Keratinocyte (primary cell): Measurements from ENCODE around the gene MAP3K10.

ENCODE experiments used
- EZH2 ChIP-seq: IDR thresholded peaks from one replicate; pipeline ENCODE4 v1.6.1; 2012; ENCODE audit warnings: inconsistent platforms, mild to moderate bottlenecking, low read length, moderate library complexity
- TF ChIP-seq, protein P1 (sequence below), 3 experiments: IDR thresholded peaks in 1 of 3; conservative IDR thresholded peaks in 1 of 3; optimal IDR thresholded peaks in 1 of 3; 2 replicates in 2 of 3; 3 replicates in 1 of 3; pipeline versions ENCODE3 to v1.5.1; 2011; ENCODE audit warnings: low read length in 3 of 3, mild to moderate bottlenecking in 3 of 3, moderate library complexity in 2 of 3, control low read depth in 1 of 3, inconsistent platforms in 1 of 3; ENCODE audit not compliant: insufficient read depth in 2 of 3; ENCODE audit errors: extremely low read depth in 1 of 3

DNA sequence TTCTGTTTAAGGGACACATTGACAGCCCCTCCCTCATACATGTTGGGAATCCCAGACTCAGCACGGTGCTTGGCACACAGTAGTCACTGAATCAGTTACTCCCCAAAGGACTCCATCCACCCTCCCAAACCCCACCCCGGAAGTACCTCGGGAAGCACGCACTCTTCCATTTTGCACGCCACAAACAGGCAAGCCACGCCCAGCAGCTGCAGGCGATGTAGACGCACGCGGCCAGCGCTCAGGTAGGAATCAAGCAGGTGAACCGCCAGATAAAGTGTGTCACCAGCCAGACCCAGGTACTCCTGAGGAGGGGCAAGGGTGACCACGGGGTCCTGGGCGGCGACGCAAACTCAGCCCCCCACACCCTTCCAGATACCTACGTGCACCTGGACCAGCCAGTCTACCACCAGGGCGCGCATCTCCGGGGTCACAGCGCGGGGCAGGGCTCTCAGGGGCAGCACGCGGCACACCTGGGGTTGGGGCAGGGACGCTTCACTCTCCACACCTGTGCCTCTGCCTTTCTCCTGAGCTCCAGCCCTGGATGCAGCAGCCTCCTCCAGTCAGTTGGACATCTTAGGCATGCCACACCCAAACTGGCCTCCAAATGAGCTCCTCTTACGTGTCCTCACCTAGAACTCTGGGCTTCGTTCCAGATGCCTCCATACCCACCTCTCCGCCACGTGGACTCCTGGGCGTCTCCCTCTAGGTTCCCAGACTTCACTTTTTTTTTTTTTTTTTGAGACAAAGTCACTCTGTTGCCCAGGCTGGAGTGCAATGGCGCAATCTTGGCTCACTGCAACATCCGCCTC is 33.3 kb downstream of the MAP3K10 start:
- TF ChIP-seq, protein P1, sequence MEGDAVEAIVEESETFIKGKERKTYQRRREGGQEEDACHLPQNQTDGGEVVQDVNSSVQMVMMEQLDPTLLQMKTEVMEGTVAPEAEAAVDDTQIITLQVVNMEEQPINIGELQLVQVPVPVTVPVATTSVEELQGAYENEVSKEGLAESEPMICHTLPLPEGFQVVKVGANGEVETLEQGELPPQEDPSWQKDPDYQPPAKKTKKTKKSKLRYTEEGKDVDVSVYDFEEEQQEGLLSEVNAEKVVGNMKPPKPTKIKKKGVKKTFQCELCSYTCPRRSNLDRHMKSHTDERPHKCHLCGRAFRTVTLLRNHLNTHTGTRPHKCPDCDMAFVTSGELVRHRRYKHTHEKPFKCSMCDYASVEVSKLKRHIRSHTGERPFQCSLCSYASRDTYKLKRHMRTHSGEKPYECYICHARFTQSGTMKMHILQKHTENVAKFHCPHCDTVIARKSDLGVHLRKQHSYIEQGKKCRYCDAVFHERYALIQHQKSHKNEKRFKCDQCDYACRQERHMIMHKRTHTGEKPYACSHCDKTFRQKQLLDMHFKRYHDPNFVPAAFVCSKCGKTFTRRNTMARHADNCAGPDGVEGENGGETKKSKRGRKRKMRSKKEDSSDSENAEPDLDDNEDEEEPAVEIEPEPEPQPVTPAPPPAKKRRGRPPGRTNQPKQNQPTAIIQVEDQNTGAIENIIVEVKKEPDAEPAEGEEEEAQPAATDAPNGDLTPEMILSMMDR (optimal IDR thresholded peaks at IDR 0.05 in 1 of 3, IDR thresholded peaks at IDR 0.05 in 1 of 3, conservative IDR thresholded peaks at IDR 0.05 in 1 of 3; ENCODE audit: extremely low read depth in 1 of 3, insufficient read depth in 2 of 3, low read length in 3 of 3) = no peak
- no peak for TF ChIP-seq EZH2
